Upper lobe of left lung (tissue), 4 donors: Measurements from ENCODE around the gene BET1L.

Experiments used
- EP300 ChIP-seq, 4 donors: sonication (generic); formaldehyde crosslinking; IDR thresholded peaks; one replicate each; pipeline ENCODE4 v1.5.1; 2017; ENCODE audit warnings: antibody characterized with exemption in 4 of 4, control low read depth in 2 of 4
- POLR2AphosphoS5 ChIP-seq, 2 donors: sonication (generic); formaldehyde crosslinking; IDR thresholded peaks; one replicate each; pipeline ENCODE4 v1.5.1; 2017; ENCODE audit warnings: antibody characterized with exemption in 2 of 2
- TF ChIP-seq, protein P1 (sequence below), 6 experiments: fragments of 450-650 bp in 4 of 6; fragments of 200-600 bp in 2 of 6; sonication (generic) in 2 of 6; IDR thresholded peaks; one replicate each; pipeline ENCODE4 v1.5.1; 2016 to 2019; ENCODE audit warnings: antibody characterized with exemption in 6 of 6

DNA sequence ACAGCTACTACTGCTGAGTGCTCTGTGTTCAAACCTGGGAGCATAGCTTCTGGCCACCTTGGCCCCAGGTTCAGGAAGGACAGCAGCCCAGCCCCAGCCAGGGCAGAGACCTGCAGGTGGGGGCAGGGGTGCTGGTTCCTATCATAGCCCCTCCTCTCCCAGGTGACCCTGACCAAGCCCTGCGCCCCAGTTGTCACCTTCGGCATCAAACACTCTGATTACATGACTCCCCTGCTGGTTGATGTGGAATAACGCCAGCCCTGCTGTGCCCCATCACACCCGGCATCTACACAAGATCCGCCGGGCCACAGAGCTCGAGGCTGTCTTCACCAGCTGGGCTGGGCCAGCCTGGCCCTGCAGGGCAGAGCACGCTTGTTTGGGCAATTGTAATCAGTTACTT lies 7.4 kb downstream of the BET1L start:
- TF ChIP-seq, protein P1, sequence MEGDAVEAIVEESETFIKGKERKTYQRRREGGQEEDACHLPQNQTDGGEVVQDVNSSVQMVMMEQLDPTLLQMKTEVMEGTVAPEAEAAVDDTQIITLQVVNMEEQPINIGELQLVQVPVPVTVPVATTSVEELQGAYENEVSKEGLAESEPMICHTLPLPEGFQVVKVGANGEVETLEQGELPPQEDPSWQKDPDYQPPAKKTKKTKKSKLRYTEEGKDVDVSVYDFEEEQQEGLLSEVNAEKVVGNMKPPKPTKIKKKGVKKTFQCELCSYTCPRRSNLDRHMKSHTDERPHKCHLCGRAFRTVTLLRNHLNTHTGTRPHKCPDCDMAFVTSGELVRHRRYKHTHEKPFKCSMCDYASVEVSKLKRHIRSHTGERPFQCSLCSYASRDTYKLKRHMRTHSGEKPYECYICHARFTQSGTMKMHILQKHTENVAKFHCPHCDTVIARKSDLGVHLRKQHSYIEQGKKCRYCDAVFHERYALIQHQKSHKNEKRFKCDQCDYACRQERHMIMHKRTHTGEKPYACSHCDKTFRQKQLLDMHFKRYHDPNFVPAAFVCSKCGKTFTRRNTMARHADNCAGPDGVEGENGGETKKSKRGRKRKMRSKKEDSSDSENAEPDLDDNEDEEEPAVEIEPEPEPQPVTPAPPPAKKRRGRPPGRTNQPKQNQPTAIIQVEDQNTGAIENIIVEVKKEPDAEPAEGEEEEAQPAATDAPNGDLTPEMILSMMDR (IDR thresholded peaks at IDR 0.05): no peak
- no peak for TF ChIP-seq POLR2AphosphoS5 (IDR thresholded peaks at IDR 0.05)
- TF ChIP-seq EP300 (IDR thresholded peaks at IDR 0.05): no peak
